ENCODE data around the gene ZDHHC1. TPM values are rescaled to one million over a fixed set of nuclear protein-coding genes. Genes with fewer than 3 reads are reported as not detected.

Gene ZDHHC1
- total RNA-seq, 2 donors from 2014 or later, result 1.6 to 2.0 TPM

- Mint-ChIP-seq H3K4me1 (ENCODE audit: low read depth in 2 of 2) (peaks cover 4 to 12% of the 10 kb centered on the region in 2 donors), H3K27ac (no peak overlapping the region), H3K36me3 (no peaks in the 10 kb centered on the region), H3K27me3 (peaks cover 23 to 26% of the 10 kb centered on the region in 2 donors), H3K4me3 (no peak overlapping the region), H3K9me3 (no peaks in the 10 kb centered on the region)
- ATAC-seq (no peak), DNase-seq (ENCODE audit: low spot score) (no peak)
Measured at GRCh38 chr16:67431775-67432505, 15.7 kb upstream of the ZDHHC1 start.

- H3K4me1 Mint-ChIP-seq (ENCODE audit: low read depth in 2 of 2), result peaks cover 4 to 10% of the 10 kb centered on the region in 2 donors
- no peaks in the 10 kb centered on the region for H3K36me3 Mint-ChIP-seq
- ATAC-seq (peak; percentile 64 to 77), DNase-seq (ENCODE audit: low spot score) (no peak)
- H3K27ac Mint-ChIP-seq, result no peak within 1 kb of the TSS
- peak within 1 kb of the TSS; percentile 78 for H3K4me3 Mint-ChIP-seq
- peaks cover 28 to 29% of the 10 kb centered on the region in 2 donors for H3K27me3 Mint-ChIP-seq
- H3K9me3 Mint-ChIP-seq, result no peaks in the 10 kb centered on the region
Measured at GRCh38 chr16:67430977-67431774, 14.9 kb upstream of the ZDHHC1 start, which contains the start of gene HSD11B2. Gene HSD11B2 (plus strand): TSS chr16:67431121. CDS start chr16:67431249, 128 bp downstream.

- peak overlapping the region; percentile 78 for H3K4me3 Mint-ChIP-seq
- H3K36me3 Mint-ChIP-seq, result no peaks in the 10 kb centered on the region
- H3K4me1 Mint-ChIP-seq (ENCODE audit: low read depth in 2 of 2), result peaks cover 4 to 8% of the 10 kb centered on the region in 2 donors
- ATAC-seq (peak; percentile 36 to 41), DNase-seq (ENCODE audit: low spot score) (no peak)
- peaks cover 28 to 29% of the 10 kb centered on the region in 2 donors for H3K27me3 Mint-ChIP-seq
- H3K9me3 Mint-ChIP-seq, result no peaks in the 10 kb centered on the region
- H3K27ac Mint-ChIP-seq, result no peak overlapping the region
Measured at GRCh38 chr16:67430504-67430976, 14.3 kb upstream of the ZDHHC1 start.

- H3K4me3 Mint-ChIP-seq, result peak overlapping the region; percentile 78
- H3K9me3 Mint-ChIP-seq, result no peaks in the 10 kb centered on the region
- peaks cover 4 to 6% of the 10 kb centered on the region in 2 donors for H3K4me1 Mint-ChIP-seq (ENCODE audit: low read depth in 2 of 2)
- peaks cover 28 to 29% of the 10 kb centered on the region in 2 donors for H3K27me3 Mint-ChIP-seq
- H3K36me3 Mint-ChIP-seq, result no peaks in the 10 kb centered on the region
- H3K27ac Mint-ChIP-seq, result no peak overlapping the region
- ATAC-seq (no peak), DNase-seq (ENCODE audit: low spot score) (no peak)
Measured at GRCh38 chr16:67429799-67430503, 13.7 kb upstream of the ZDHHC1 start.

- H3K9me3 Mint-ChIP-seq, result no peaks in the 10 kb centered on the region
- H3K4me1 Mint-ChIP-seq (ENCODE audit: low read depth in 2 of 2), result peaks cover 4 to 6% of the 10 kb centered on the region in 2 donors
- no peak for DNase-seq (ENCODE audit: low spot score)
- H3K27me3 Mint-ChIP-seq, result peaks cover 28 to 29% of the 10 kb centered on the region in 2 donors
- no peak overlapping the region for H3K27ac Mint-ChIP-seq
- H3K4me3 Mint-ChIP-seq, result peak overlapping the region; percentile 32
- H3K36me3 Mint-ChIP-seq, result no peaks in the 10 kb centered on the region
- ATAC-seq, result no peak
Measured at GRCh38 chr16:67429053-67429798, 12.9 kb upstream of the ZDHHC1 start.

- Mint-ChIP-seq H3K27me3 (peaks cover 27 to 36% of the 10 kb centered on the region in 2 donors), H3K4me3 (no peak overlapping the region), H3K9me3 (no peaks in the 10 kb centered on the region), H3K27ac (no peak overlapping the region), H3K36me3 (no peaks in the 10 kb centered on the region), H3K4me1 (ENCODE audit: low read depth in 2 of 2) (peaks cover 4 to 6% of the 10 kb centered on the region in 2 donors)
- DNase-seq (ENCODE audit: low spot score) (no peak), ATAC-seq (peak; percentile 66 to 74)
Measured at GRCh38 chr16:67428146-67428731, 12.0 kb upstream of the ZDHHC1 start.

GRCh38 chr16:67426950-67427349 is 10.7 kb upstream of the ZDHHC1 start:
- no peak overlapping the region for H3K4me3 Mint-ChIP-seq
- ATAC-seq (no peak), DNase-seq (ENCODE audit: low spot score) (no peak)
- peaks cover 4 to 6% of the 10 kb centered on the region in 2 donors for H3K4me1 Mint-ChIP-seq (ENCODE audit: low read depth in 2 of 2)
- no peak overlapping the region for H3K27ac Mint-ChIP-seq
- H3K9me3 Mint-ChIP-seq, result no peaks in the 10 kb centered on the region
- H3K36me3 Mint-ChIP-seq, result no peaks in the 10 kb centered on the region
- H3K27me3 Mint-ChIP-seq, result peaks cover 22 to 29% of the 10 kb centered on the region in 2 donors

- Mint-ChIP-seq H3K4me1 (ENCODE audit: low read depth in 2 of 2) (peaks cover 4 to 6% of the 10 kb centered on the region in 2 donors), H3K27me3 (peaks cover 22 to 29% of the 10 kb centered on the region in 2 donors), H3K4me3 (no peak overlapping the region), H3K9me3 (no peaks in the 10 kb centered on the region), H3K27ac (no peak overlapping the region), H3K36me3 (no peaks in the 10 kb centered on the region)
- no peak for DNase-seq (ENCODE audit: low spot score)
- no peak for ATAC-seq
Measured at GRCh38 chr16:67426022-67426421, 9.7 kb upstream of the ZDHHC1 start.

GRCh38 chr16:67425580-67425979 is 9.3 kb upstream of the ZDHHC1 start:
- H3K27ac Mint-ChIP-seq, result no peak overlapping the region
- no peaks in the 10 kb centered on the region for H3K36me3 Mint-ChIP-seq
- H3K9me3 Mint-ChIP-seq, result no peaks in the 10 kb centered on the region
- ATAC-seq (no peak), DNase-seq (ENCODE audit: low spot score) (no peak)
- H3K4me1 Mint-ChIP-seq (ENCODE audit: low read depth in 2 of 2), result peaks cover 4 to 6% of the 10 kb centered on the region in 2 donors
- no peak overlapping the region for H3K4me3 Mint-ChIP-seq
- H3K27me3 Mint-ChIP-seq, result peaks cover 22 to 29% of the 10 kb centered on the region in 2 donors

GRCh38 chr16:67425061-67425460 is 8.8 kb upstream of the ZDHHC1 start:
- no peak for ATAC-seq
- H3K9me3 Mint-ChIP-seq, result no peaks in the 10 kb centered on the region
- no peak for DNase-seq (ENCODE audit: low spot score)
- H3K4me3 Mint-ChIP-seq, result no peak overlapping the region
- peaks cover 18 to 29% of the 10 kb centered on the region in 2 donors for H3K27me3 Mint-ChIP-seq
- H3K36me3 Mint-ChIP-seq, result no peaks in the 10 kb centered on the region
- peaks cover 0 to 2% of the 10 kb centered on the region in 2 donors for H3K4me1 Mint-ChIP-seq (ENCODE audit: low read depth in 2 of 2)
- no peak overlapping the region for H3K27ac Mint-ChIP-seq

GRCh38 chr16:67424261-67424615 is 8.0 kb upstream of the ZDHHC1 start:
- H3K36me3 Mint-ChIP-seq, result no peaks in the 10 kb centered on the region
- DNase-seq (ENCODE audit: low spot score), result no peak
- H3K4me3 Mint-ChIP-seq, result no peak overlapping the region
- ATAC-seq, result no peak
- H3K4me1 Mint-ChIP-seq (ENCODE audit: low read depth in 2 of 2), result peaks cover 0 to 2% of the 10 kb centered on the region in 2 donors
- H3K9me3 Mint-ChIP-seq, result no peaks in the 10 kb centered on the region
- H3K27me3 Mint-ChIP-seq, result peaks cover 20 to 31% of the 10 kb centered on the region in 2 donors
- H3K27ac Mint-ChIP-seq, result no peak overlapping the region

GRCh38 chr16:67423611-67424260 is 7.5 kb upstream of the ZDHHC1 start:
- ATAC-seq (no peak), DNase-seq (ENCODE audit: low spot score) (no peak)
- Mint-ChIP-seq H3K36me3 (no peaks in the 10 kb centered on the region), H3K27me3 (peaks cover 16 to 28% of the 10 kb centered on the region in 2 donors), H3K27ac (no peak overlapping the region), H3K4me1 (ENCODE audit: low read depth in 2 of 2) (no peaks in the 10 kb centered on the region), H3K9me3 (no peaks in the 10 kb centered on the region), H3K4me3 (no peak overlapping the region)
